Left cardiac atrium (tissue), 4 donors: ENCODE results near the gene LMAN2. TPM values are rescaled to one million over a fixed set of nuclear protein-coding genes. Genes with fewer than 3 reads are reported as not detected.
"Not testable (repeated sequence)": the region's sequence is repeated elsewhere in the genome, so short reads cannot be mapped to it uniquely, and the experiment has no call there.

Source experiments
- ATAC-seq, 2 donors: fragments of 200-7000 bp; cut with Tn5 transposase; one replicate each; pipeline ENCODE4 v1.9.1; 2020; ENCODE audit warnings: mild to moderate bottlenecking in 2 of 2, moderate library complexity in 2 of 2
- DNase-seq: peaks from one replicate; pipeline ENCODE4 v3.0.0-alpha.2; 2020
- intact Hi-C, 2 donors: fragments of 100-400 bp; cut with DNase I; formaldehyde crosslinking; loops; one replicate each; pipeline versions ENCODE4 v1.14.1 to v1.15.1; 2022 to 2023
- total RNA-seq, 2 donors: library from RNA; stranded (reverse); fragmentation: NEBNext Ultra II Directional; extraction: Animal tissue kit (Norgen Biotek cat#: 25700); gene quantifications; one replicate each; pipeline ENCODE4 v1.2.1, GENCODE V29; 2021
- donor health status: DM: no; HTN: yes; CAD: no.
- donor health status: DM: no; HTN: yes; CAD: no; lungs with severe emphysema.
- donor health status: DM: yes; HTN: yes; CAD: no.
- donor health status: Dilated cardiomyopathy.

Gene LMAN2
- total RNA-seq, 2 donors from 2014 or later = 76.4 to 77.7 TPM

GRCh38 chr5:177356746-177357145 lies 5.3 kb upstream of the LMAN2 start:
- no peak for ATAC-seq
- DNase-seq = no peak
- intact Hi-C loops = no loop called here

GRCh38 chr5:177355868-177356168 lies 4.3 kb upstream of the LMAN2 start:
- ATAC-seq (no peak), DNase-seq (no peak)
- intact Hi-C loops = no loop called here

- ATAC-seq (no peak), DNase-seq (no peak)
- intact Hi-C loops = no loop called here
Observed at GRCh38 chr5:177355162-177355867, 3.8 kb upstream of the LMAN2 start.

- intact Hi-C loops = no loop called here
- DNase-seq (no peak), ATAC-seq (no peak)
Observed at GRCh38 chr5:177354711-177355110, 3.2 kb upstream of the LMAN2 start.

GRCh38 chr5:177354256-177354655 lies 2.8 kb upstream of the LMAN2 start:
- DNase-seq (no peak), ATAC-seq (no peak)
- intact Hi-C loops = no loop called here

- ATAC-seq (no peak), DNase-seq (no peak)
- intact Hi-C loops = no loop called here
Observed at GRCh38 chr5:177353093-177353492, 1.6 kb upstream of the LMAN2 start.

- DNase-seq = no peak
- intact Hi-C loops = no loop called here
- peak in 1 of 2 donors; percentile 4 for ATAC-seq
Observed at GRCh38 chr5:177350776-177351391, 584 bp downstream of the LMAN2 start.

- ATAC-seq (no peak), DNase-seq (no peak)
- intact Hi-C loops = no loop called here
Observed at GRCh38 chr5:177349762-177350161, 1.7 kb downstream of the LMAN2 start.

- intact Hi-C loops = no loop called here
- ATAC-seq (no peak), DNase-seq (no peak)
Observed at GRCh38 chr5:177349362-177349647, 2.2 kb downstream of the LMAN2 start.

GRCh38 chr5:177347699-177348098 lies 3.8 kb downstream of the LMAN2 start:
- no peak for DNase-seq
- intact Hi-C loops = no loop called here
- no peak for ATAC-seq

- ATAC-seq = no peak
- DNase-seq = no peak
- intact Hi-C loops = no loop called here
Observed at GRCh38 chr5:177346820-177347219, 4.6 kb downstream of the LMAN2 start.

- intact Hi-C loops = no loop called here
- DNase-seq = no peak
- ATAC-seq = no peak
Observed at GRCh38 chr5:177344891-177345290, 6.6 kb downstream of the LMAN2 start.

- intact Hi-C loops = no loop called here
- DNase-seq (no peak), ATAC-seq (no peak)
Observed at GRCh38 chr5:177343777-177344176, 7.7 kb downstream of the LMAN2 start.

- DNase-seq, intact Hi-C loops, ATAC-seq: not testable (repeated sequence)
Observed at GRCh38 chr5:177343000-177343399, 8.5 kb downstream of the LMAN2 start.

- no peak for ATAC-seq
- DNase-seq = no peak
- intact Hi-C loops = no loop called here
Observed at GRCh38 chr5:177339107-177339638, 12.3 kb downstream of the LMAN2 start.

- intact Hi-C loops = no loop called here
- no peak for ATAC-seq
- DNase-seq = no peak
Observed at GRCh38 chr5:177338251-177339106, 13.0 kb downstream of the LMAN2 start.

- intact Hi-C loops = no loop called here
- ATAC-seq = no peak
- DNase-seq = no peak
Observed at GRCh38 chr5:177336603-177337494, 14.6 kb downstream of the LMAN2 start.

- DNase-seq (no peak), ATAC-seq (no peak)
- intact Hi-C loops = no loop called here
Observed at GRCh38 chr5:177336112-177336511, 15.4 kb downstream of the LMAN2 start.

GRCh38 chr5:177335701-177336065 lies 15.8 kb downstream of the LMAN2 start:
- intact Hi-C loops = no loop called here

More at GRCh38 chr5:177335701-177336065, 15.8 kb downstream of the LMAN2 start:
- DNase-seq (no peak), ATAC-seq (peak; percentile 9 to 13)
